Smooth muscle cell (in vitro differentiated cells): ENCODE data around the gene TUBB8. TPM values are rescaled to one million over a fixed set of nuclear protein-coding genes. Genes with fewer than 3 reads are reported as not detected.
A peak's percentile ranks its signal among the peaks of the same experiment; 100 is the strongest.
"Not testable (repeated sequence)": the region's sequence is repeated elsewhere in the genome, so short reads cannot be mapped to it uniquely, and the experiment has no call there.

Experiments used
- DNase-seq: peaks from one replicate; lab custom pipeline; 2025; ENCODE audit not compliant: unreplicated experiment; lab: John Stamatoyannopoulos, UW
- H2AFZ ChIP-seq: fragments of 200-600 bp; sonication (generic); 2 replicates; pipeline ENCODE4 v1.6.0; 2016; ENCODE audit warnings: antibody characterized with exemption, low read depth, mild to moderate bottlenecking
- H3F3A ChIP-seq: fragments of 200-600 bp; sonication (generic); 2 replicates; pipeline ENCODE4 v1.6.0; 2017; ENCODE audit warnings: antibody characterized with exemption, low read depth
- H3K27ac ChIP-seq: fragments of 200-600 bp; sonication (generic); 2 replicates; pipeline ENCODE4 v1.5.1; 2016; ENCODE audit warnings: low read depth, mild to moderate bottlenecking
- H3K27me3 ChIP-seq: fragments of 200-600 bp; sonication (generic); 2 replicates; pipeline ENCODE4 v1.6.1; 2016; ENCODE audit warnings: low read depth, mild to moderate bottlenecking
- H3K36me3 ChIP-seq: fragments of 200-600 bp; sonication (generic); 2 replicates; pipeline ENCODE4 v1.5.1; 2016; ENCODE audit warnings: low read depth
- H3K4me1 ChIP-seq: fragments of 200-600 bp; sonication (generic); 2 replicates; pipeline ENCODE4 v1.5.1; 2016; ENCODE audit warnings: low read depth
- H3K4me2 ChIP-seq: fragments of 200-600 bp; sonication (generic); 2 replicates; pipeline ENCODE4 v1.6.0; 2016; ENCODE audit warnings: mild to moderate bottlenecking
- H3K4me3 ChIP-seq: fragments of 200-600 bp; sonication (generic); 2 replicates; pipeline ENCODE4 v1.5.1; 2016; ENCODE audit warnings: mild to moderate bottlenecking
- H3K79me2 ChIP-seq: fragments of 200-600 bp; sonication (generic); 2 replicates; pipeline ENCODE4 v1.6.0; 2016; ENCODE audit warnings: low read depth, mild to moderate bottlenecking
- H3K9ac ChIP-seq: fragments of 200-600 bp; sonication (generic); 2 replicates; pipeline ENCODE4 v1.6.0; 2016; ENCODE audit warnings: low read depth
- H3K9me3 ChIP-seq: fragments of 200-600 bp; sonication (generic); replicated peaks from 2 replicates; pipeline ENCODE4 v1.5.1; 2016; ENCODE audit warnings: low read depth
- H4K20me1 ChIP-seq: fragments of 200-600 bp; sonication (generic); 2 replicates; pipeline ENCODE4 v1.6.0; 2016; ENCODE audit warnings: low read depth
- WGBS: methylation state at CpG from one replicate; pipeline ENCODE4 v1.1.7; 2016; ENCODE audit warnings: low lambda C conversion rate; 5-methylcytosine and 5-hydroxymethylcytosine counted together
- polyA plus RNA-seq: library from polyadenylated mRNA; unstranded; fragments of >200 nt; fragmentation: Nextera tagmentation; extraction: Ambion mirVana; gene quantifications from 2 replicates; pipeline ENCODE4 v1.2.1, GENCODE V29; 2016
- total RNA-seq: library from RNA; depleted of rRNA; stranded (reverse); fragments of >200 nt; gene quantifications from 2 replicates; pipeline ENCODE4 v1.2.3, GENCODE V29; 2014
- TF ChIP-seq, protein P1 (sequence below): fragments of 200-600 bp; sonication (generic); IDR thresholded peaks from 2 replicates; pipeline ENCODE4 v1.5.1; 2017; ENCODE audit warnings: borderline replicate concordance, mild to moderate bottlenecking, antibody characterized with exemption; ENCODE audit not compliant: insufficient read depth, poor library complexity, severe bottlenecking

Gene TUBB8
- total and polyA plus RNA-seq, 2 experiments from 2014 or later: 0.54 to 0.79 TPM

DNA sequence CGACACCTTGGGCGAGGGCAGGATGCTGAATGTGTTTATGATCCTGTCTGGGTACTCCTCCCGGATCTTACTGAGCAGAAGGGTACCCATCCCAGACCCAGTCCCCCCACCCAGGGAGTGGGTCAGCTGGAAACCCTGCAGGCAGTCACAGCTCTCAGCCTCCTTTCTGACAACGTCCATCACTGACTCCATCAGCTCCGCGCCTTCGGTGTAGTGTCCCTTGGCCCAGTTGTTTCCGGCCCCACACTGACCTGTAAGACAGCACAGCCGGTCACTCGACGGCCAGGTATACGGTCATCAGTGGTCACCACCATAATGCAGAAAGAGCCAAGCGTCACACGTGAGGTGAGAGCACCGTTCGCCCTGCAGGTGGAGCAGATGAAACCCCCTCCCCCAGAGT, 1.2 kb downstream of the TUBB8 start:
- not testable (repeated sequence) for H3K4me2 ChIP-seq, H3F3A ChIP-seq, H2AFZ ChIP-seq, H3K9me3 ChIP-seq, H3K27ac ChIP-seq, H3K9ac ChIP-seq, H3K79me2 ChIP-seq, H4K20me1 ChIP-seq, DNase-seq, H3K4me1 ChIP-seq, H3K4me3 ChIP-seq, H3K27me3 ChIP-seq, H3K36me3 ChIP-seq
- WGBS: 81% methylated on average over 16 of the region's 16 CpGs

DNA sequence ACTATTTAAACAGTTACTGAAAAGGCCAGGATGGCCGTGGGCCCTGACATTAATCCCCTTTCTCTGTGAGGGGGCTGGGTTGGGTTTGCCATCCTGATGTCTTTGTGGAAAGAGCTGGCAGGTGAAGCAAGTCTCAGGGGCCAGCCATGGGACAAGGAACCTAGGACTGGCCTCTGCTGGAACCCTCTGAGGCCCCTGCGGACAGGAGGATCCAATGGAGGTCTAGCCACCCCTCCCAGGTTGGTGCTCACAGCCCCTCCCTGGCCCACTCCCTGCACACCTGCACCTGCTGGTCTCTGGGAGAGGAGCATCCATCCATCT, 35.8 kb downstream of the TUBB8 start:
- not testable (repeated sequence) for DNase-seq, H3K9ac ChIP-seq, H3K4me2 ChIP-seq, H3K36me3 ChIP-seq, H3K9me3 ChIP-seq, H3K4me1 ChIP-seq, H3K27me3 ChIP-seq, H3K79me2 ChIP-seq, H4K20me1 ChIP-seq, H3K27ac ChIP-seq, H2AFZ ChIP-seq, H3K4me3 ChIP-seq, H3F3A ChIP-seq
- WGBS: 77% methylated on average over 1 of the region's 2 CpGs

DNA sequence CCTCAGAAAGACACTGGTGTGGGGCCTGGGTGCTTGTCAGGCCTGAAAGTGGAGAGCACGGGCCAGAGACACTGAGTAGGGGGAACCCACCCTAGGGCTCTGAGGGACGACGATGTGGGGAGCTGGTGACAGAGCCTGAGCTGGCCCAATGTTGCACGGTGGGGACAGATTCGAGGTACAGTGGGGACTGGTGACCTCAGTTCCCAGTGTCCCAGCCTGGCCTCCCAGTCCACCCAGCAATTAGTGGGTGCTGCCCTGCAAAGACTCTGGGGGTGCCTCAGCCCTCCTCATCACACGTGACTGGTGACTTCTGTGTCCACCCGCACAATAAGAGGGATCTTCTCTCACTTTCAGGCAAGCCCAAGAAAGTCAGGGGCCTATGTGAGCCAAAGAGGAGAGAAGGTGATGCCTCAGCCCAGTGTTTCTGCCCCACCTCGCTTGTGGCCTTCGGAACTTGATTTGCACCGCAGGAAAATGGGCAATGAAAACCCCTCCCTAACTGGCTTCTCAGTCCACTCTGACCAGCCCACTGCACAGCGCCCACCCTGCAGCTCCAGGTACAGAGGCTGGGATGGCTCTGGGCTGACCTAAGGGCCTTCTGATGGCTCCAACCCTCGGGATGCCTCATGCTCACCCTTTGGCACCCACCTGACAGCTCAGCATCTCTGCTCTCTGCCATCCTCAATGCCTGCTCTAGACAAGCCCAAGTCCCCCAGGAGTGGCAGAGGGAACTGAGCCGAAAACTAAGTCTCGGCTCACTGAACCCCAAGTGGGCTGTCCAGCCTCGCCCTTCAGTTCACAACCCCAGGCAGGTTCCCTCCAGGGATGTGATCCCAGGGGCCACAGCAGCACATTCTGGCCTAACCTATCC, 36.4 kb downstream of the TUBB8 start:
- H3K4me1 ChIP-seq, H3K4me2 ChIP-seq, H3K4me3 ChIP-seq, H3K9ac ChIP-seq, H3K9me3 ChIP-seq, H4K20me1 ChIP-seq, H3K36me3 ChIP-seq, H3K27me3 ChIP-seq, H3F3A ChIP-seq, H3K79me2 ChIP-seq, H3K27ac ChIP-seq, DNase-seq, H2AFZ ChIP-seq: not testable (repeated sequence)
- 81% methylated on average over 3 of the region's 15 CpGs for WGBS

DNA sequence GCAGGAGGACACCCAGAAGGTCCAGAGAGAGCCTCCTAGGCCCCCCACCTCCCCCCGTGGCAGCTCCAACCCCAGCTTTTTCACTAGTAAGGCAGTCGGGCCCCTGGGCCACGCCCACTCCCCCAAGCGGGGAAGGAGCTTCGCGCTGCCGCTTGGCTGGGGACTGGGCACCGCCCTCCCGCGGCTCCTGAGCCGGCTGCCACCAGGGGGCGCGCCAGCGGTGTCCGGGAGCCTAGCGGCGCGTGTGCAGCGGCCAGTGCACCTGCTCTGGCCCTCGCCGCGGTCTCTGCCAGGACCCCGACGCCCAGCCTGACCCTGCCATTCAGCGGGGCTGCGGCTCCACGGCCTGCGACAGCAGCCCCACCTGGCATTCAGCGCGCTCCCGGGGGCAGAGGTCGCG, 37.8 kb downstream of the TUBB8 start:
- not testable (repeated sequence) for DNase-seq

DNA sequence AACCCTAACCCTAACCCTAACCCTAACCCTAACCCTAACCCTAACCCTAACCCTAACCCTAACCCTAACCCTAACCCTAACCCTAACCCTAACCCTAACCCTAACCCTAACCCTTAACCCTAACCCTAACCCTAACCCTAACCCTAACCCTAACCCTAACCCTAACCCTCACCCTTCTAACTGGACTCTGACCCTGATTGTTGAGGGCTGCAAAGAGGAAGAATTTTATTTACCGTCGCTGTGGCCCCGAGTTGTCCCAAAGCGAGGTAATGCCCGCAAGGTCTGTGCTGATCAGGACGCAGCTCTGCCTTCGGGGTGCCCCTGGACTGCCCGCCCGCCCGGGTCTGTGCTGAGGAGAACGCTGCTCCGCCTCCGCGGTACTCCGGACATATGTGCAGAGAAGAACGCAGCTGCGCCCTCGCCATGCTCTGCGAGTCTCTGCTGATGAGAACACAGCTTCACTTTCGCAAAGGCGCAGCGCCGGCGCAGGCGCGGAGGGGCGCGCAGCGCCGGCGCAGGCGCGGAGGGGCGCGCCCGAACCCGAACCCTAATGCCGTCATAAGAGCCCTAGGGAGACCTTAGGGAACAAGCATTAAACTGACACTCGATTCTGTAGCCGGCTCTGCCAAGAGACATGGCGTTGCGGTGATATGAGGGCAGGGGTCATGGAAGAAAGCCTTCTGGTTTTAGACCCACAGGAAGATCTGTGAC, 38.7 kb downstream of the TUBB8 start:
- not testable (repeated sequence) for H3K27me3 ChIP-seq, H3K79me2 ChIP-seq, DNase-seq, H4K20me1 ChIP-seq, H3K9me3 ChIP-seq, H3K27ac ChIP-seq, H3K4me3 ChIP-seq, H3K36me3 ChIP-seq, H3K9ac ChIP-seq, H3K4me1 ChIP-seq, H3K4me2 ChIP-seq, H2AFZ ChIP-seq, H3F3A ChIP-seq
- WGBS: 100% methylated on average over 3 of the region's 42 CpGs

More for the DNA sequence above, 37.8 kb downstream of the TUBB8 start:
- H3K27me3 ChIP-seq, H3K27ac ChIP-seq, H3K4me2 ChIP-seq, H3K9me3 ChIP-seq, H3K79me2 ChIP-seq, H3K4me3 ChIP-seq, H3K4me1 ChIP-seq, H2AFZ ChIP-seq, H4K20me1 ChIP-seq, H3K9ac ChIP-seq, H3K36me3 ChIP-seq, H3F3A ChIP-seq: not testable (repeated sequence)
- WGBS: 18% methylated on average over 15 of the region's 33 CpGs
- TF ChIP-seq, protein P1, sequence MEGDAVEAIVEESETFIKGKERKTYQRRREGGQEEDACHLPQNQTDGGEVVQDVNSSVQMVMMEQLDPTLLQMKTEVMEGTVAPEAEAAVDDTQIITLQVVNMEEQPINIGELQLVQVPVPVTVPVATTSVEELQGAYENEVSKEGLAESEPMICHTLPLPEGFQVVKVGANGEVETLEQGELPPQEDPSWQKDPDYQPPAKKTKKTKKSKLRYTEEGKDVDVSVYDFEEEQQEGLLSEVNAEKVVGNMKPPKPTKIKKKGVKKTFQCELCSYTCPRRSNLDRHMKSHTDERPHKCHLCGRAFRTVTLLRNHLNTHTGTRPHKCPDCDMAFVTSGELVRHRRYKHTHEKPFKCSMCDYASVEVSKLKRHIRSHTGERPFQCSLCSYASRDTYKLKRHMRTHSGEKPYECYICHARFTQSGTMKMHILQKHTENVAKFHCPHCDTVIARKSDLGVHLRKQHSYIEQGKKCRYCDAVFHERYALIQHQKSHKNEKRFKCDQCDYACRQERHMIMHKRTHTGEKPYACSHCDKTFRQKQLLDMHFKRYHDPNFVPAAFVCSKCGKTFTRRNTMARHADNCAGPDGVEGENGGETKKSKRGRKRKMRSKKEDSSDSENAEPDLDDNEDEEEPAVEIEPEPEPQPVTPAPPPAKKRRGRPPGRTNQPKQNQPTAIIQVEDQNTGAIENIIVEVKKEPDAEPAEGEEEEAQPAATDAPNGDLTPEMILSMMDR: peak; percentile 30

Other genes starting within 250 kb of the TUBB8 start
- gene ZMYND11, start 86.2 kb upstream of the TUBB8 start, total RNA-seq: 66.3 and 71.2 TPM in 2 replicates
- gene ZMYND11, start 86.2 kb upstream of the TUBB8 start, polyA plus RNA-seq: 27.7 and 33.7 TPM in 2 replicates